ENCODE measurements around the gene PEX1. TPM values are rescaled to one million over a fixed set of nuclear protein-coding genes. Genes with fewer than 3 reads are reported as not detected.
"Not testable (repeated sequence)": the region's sequence is repeated elsewhere in the genome, so short reads cannot be mapped to it uniquely, and the experiment has no call there.

The PEX1 gene
- total RNA-seq, 1 donor from 2014 or later, result 24.7 TPM

GRCh38 chr7:92460510-92460909 lies 67.8 kb downstream of the PEX1 start:
- no peak for DNase-seq (ENCODE audit: low spot score)

GRCh38 chr7:92460109-92460508 lies 68.2 kb downstream of the PEX1 start:
- no peak for DNase-seq (ENCODE audit: low spot score)

DNA sequence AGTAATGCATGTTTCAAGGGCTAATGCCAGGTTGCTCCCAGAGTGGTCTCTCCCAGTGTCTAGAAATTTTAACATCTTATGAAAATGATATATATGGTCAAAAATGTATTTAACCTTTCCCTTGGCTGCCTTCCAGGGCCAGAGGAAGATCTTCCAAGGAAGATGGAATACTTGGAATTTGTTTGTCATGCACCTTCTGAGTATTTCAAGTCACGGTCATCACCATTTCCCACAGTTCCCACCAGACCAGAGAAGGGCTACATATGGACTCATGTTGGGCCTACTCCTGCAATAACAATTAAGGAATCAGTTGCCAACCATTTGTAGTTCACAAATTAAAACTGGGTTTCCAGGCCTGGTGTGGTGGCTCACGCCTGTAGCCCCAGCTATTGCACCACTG lies 72.1 kb downstream of the PEX1 start:
- no peak for DNase-seq (ENCODE audit: low spot score)

DNA sequence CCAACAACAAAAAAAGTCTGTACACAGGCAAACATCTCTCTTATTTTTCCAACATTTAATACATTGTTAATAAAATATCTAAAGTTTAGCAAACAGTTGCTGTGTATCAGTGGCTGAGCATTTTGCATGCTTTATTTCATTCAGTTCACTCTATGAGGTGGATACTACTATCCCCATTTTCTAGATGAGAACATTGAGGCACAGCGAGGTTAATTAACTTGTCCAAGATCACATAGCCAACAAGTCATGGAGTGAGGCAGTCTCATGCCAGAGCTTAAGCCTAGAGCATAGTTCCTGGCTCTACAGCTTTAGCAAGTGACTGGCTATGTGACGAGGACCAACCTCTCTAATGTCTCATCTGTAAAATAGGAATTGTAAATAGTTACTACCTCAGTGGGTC lies 76.7 kb downstream of the PEX1 start:
- DNase-seq (ENCODE audit: low spot score), result no peak

DNA sequence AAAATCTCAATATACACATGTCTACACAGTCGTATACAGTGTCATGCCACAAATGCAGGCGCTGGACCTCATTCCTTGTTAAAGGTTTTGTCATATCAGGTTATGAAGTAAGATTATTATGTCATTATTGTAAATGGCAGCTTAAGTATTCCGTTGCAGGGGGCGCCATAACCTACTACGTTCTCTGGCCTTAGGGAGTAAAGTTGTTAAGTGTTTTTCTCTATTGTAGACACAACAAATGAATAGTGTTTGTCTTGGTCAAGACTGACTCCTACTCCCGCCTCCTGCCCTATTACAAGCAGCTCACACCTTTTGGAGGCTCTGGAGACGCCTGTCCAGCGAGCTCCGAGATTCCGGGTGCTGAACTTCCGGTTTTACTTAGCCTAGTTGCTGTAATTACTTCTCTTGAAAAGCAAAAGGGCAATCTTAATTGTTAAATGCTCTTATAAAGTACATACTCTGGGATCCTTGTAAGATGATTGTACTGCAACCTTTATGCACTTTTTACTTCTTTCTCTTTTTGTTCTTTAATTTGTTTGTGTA lies 80.0 kb downstream of the PEX1 start:
- DNase-seq (ENCODE audit: low spot score), result peak; percentile 57

- peak; percentile 94 for DNase-seq (ENCODE audit: low spot score)
Observed at GRCh38 chr7:92447345-92448204, 80.7 kb downstream of the PEX1 start, which contains the start of gene GATAD1. TSS of gene GATAD1 (plus strand) at chr7:92447482. CDS start at chr7:92447730, 248 bp downstream.

DNA sequence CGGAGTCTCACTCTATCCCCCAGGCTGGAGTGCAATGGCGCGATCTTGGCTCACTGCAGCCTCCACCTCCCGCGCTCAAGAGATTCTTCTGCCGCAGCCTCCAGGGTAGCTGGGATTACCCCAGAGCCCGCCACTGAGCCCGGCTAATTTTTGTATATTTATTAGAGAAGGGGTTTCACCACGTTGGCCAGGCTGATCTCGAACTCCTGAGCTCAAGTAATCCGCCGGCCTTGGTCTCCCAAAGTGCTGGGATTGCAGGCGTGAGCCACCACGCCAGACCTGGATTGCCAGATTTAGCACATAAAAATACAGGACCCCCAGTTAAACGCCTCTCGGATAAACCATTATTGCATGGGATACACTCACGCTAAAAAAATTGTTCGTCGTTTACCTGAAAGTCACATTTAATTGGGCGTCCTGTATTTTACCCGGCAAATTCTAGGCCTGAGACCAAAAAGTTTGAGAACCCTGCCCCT lies 81.4 kb downstream of the PEX1 start:
- DNase-seq (ENCODE audit: low spot score), result no peak

DNA sequence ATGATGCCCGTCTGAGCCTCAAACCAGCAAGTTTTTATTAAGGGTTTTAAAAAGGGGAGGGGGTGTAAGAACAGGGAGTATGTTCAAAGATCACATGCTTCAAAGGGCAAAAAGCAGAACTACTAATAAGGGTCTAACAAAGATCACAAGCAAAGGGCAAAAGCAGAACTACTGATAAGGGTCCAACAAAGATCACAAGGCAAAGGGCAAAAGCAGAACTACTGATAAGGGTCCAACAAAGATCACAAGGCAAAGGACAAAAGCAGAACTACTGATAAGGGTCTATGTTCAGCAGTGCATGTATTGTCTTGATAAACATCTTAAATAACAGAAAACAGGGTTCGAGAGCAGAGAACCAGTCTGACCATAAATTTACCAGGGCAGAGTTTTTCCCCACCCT lies 85.6 kb downstream of the PEX1 start:
- not testable (repeated sequence) for DNase-seq (ENCODE audit: low spot score)

DNA sequence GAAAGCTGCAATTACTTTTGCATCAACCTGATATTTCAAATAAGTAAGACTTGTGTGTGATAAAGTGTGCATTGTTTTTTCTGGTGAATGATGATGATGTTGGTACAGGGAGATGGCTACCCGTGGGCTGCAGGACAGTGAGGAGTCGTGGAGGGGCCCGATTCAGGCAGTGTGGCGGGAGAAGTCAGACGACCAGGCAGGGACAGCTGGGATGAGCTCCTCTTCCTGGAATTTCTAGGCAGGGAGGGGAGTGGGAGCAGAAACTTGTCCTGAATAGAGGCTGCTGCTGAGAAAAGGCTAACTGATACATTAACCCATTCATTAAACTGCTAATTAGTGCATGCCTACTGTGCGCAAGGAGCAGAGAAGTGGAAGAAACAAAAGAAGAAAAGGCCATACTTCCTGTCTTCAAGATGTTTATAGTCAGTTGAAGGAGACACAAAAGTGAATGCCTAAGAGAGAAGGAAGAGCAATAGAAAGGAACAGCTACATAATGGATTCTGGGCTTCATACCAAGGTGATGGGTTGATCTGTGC lies 90.3 kb downstream of the PEX1 start:
- DNase-seq (ENCODE audit: low spot score), result no peak

Other genes starting within 250 kb of the PEX1 start
- gene GATAD1, start 81.0 kb downstream of the PEX1 start, total RNA-seq, result 54.0 TPM
- not detected for gene ERVW-1, start 50.6 kb downstream of the PEX1 start, total RNA-seq
- gene RBM48, start 275 bp upstream of the PEX1 start, total RNA-seq, result 11.7 TPM
- 32.5 TPM for gene FAM133B, start 61.9 kb upstream of the PEX1 start, total RNA-seq